ENCODE measurements around the gene GALNT9.

The GALNT9 gene

GRCh38 chr12:132264086-132265010 lies 65.0 kb downstream of the GALNT9 start:
- no peaks in the 10 kb centered on the region for H3K4me1 ChIP-seq (ENCODE audit: insufficient read depth, low read length)
- no peaks in the 10 kb centered on the region for H3K36me3 ChIP-seq (ENCODE audit: insufficient read depth, low read length)
- H3K27me3 ChIP-seq (ENCODE audit: insufficient read depth, low read length), result peaks cover 25% of the 10 kb centered on the region
- H3K4me3 ChIP-seq (ENCODE audit: low read length), result no peak overlapping the region
- H2AFZ ChIP-seq (ENCODE audit: low read depth, low read length), result no peak overlapping the region
- no peaks in the 10 kb centered on the region for H3K9me3 ChIP-seq (ENCODE audit: low read length)

- Histone ChIP-seq H3K27me3 (ENCODE audit: insufficient read depth, low read length) (peaks cover 24% of the 10 kb centered on the region), H3K4me1 (ENCODE audit: insufficient read depth, low read length) (no peaks in the 10 kb centered on the region), H3K9me3 (ENCODE audit: low read length) (no peaks in the 10 kb centered on the region), H3K4me3 (ENCODE audit: low read length) (no peak overlapping the region), H2AFZ (ENCODE audit: low read depth, low read length) (no peak overlapping the region), H3K36me3 (ENCODE audit: insufficient read depth, low read length) (no peaks in the 10 kb centered on the region)
These were observed 65.8 kb downstream of the GALNT9 start for GRCh38 chr12:132263451-132264049.

DNA sequence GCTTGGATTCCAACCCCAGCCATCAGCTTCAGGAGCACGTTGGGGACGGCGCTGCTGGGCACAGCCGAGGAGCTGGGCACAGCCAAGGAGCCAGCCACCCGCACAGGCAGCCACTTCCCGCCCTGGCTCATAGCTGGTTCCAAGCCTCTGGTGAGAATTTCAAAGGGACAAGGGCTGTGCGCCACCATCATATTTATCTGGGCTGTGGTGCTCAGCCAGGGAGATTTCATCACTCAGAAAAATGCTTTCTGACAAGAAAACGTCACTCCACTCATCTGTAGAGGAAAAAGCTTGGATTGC lies 66.4 kb downstream of the GALNT9 start:
- Histone ChIP-seq H3K27me3 (ENCODE audit: insufficient read depth, low read length) (peaks cover 24% of the 10 kb centered on the region), H3K36me3 (ENCODE audit: insufficient read depth, low read length) (no peaks in the 10 kb centered on the region), H3K9me3 (ENCODE audit: low read length) (no peaks in the 10 kb centered on the region), H3K4me3 (ENCODE audit: low read length) (no peak overlapping the region), H3K4me1 (ENCODE audit: insufficient read depth, low read length) (no peaks in the 10 kb centered on the region), H2AFZ (ENCODE audit: low read depth, low read length) (no peak overlapping the region)

DNA sequence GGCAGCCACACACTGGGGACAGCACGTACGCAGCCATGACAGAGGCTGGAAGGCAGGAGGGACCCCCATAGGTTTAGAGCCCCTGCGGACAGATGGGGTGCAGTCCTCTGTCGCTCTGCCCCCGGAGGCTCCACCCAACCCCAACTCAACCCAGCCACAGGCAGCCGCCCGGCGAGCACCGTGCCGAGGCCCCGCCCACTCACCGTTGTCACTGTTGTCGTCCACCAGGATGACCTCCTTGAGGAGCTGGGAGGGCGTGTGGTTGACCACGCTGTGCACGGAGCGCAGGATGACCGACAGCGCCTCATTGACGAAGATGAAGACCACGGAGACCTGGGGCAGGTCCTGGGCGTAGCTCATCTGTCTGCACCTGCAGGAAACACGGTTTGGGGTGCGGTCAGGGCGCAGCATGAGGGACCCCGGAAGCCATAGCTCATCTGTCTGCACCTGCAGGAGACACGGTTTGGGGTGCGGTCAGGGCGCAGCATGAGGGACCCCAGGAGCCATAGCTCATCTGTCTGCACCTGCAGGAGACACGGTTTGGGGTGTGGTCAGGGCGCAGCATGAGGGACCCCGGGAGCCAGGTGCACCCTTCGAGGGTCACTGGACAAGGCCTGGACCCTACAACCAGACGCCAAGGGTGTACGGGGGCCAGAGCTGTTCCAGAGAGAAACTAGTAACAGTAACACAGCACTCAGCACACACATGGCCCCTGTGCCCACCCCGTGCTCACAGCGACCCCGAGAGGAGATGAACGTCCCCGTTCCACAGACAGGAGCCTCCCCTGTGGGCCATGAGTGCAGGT lies 66.9 kb downstream of the GALNT9 start:
- Histone ChIP-seq H3K4me3 (ENCODE audit: low read length) (no peak overlapping the region), H3K9me3 (ENCODE audit: low read length) (no peaks in the 10 kb centered on the region), H3K27me3 (ENCODE audit: insufficient read depth, low read length) (peaks cover 24% of the 10 kb centered on the region), H3K4me1 (ENCODE audit: insufficient read depth, low read length) (no peaks in the 10 kb centered on the region), H2AFZ (ENCODE audit: low read depth, low read length) (no peak overlapping the region), H3K36me3 (ENCODE audit: insufficient read depth, low read length) (no peaks in the 10 kb centered on the region)

GRCh38 chr12:132261328-132262138 lies 67.9 kb downstream of the GALNT9 start:
- H3K27me3 ChIP-seq (ENCODE audit: insufficient read depth, low read length), result peaks cover 20% of the 10 kb centered on the region

DNA sequence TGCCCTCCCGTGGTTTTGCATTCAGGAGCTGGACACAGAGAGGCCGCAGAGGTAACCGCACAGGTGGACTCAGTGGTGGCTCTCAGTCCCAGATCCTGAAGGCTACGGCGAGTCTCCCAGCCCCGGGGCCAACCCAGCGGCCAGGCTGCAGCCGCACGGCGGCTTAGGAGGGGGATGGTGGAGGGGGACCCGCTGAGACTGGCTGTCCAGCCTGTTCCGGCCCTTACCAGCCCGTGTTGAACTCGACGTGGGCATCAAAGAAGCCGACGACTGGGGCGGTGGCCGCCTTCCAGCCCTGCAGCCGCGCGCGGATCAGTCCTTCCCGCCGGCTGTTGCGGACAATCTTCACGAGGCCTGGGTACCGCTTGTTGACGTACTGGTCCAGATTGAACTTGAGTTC lies 68.7 kb downstream of the GALNT9 start:
- no peaks in the 10 kb centered on the region for H3K36me3 ChIP-seq (ENCODE audit: insufficient read depth, low read length)
- no peak overlapping the region for H3K4me3 ChIP-seq (ENCODE audit: low read length)
- peaks cover 17% of the 10 kb centered on the region for H3K27me3 ChIP-seq (ENCODE audit: insufficient read depth, low read length)
- H2AFZ ChIP-seq (ENCODE audit: low read depth, low read length), result no peak overlapping the region
- H3K9me3 ChIP-seq (ENCODE audit: low read length), result no peaks in the 10 kb centered on the region
- no peaks in the 10 kb centered on the region for H3K4me1 ChIP-seq (ENCODE audit: insufficient read depth, low read length)

More at GRCh38 chr12:132261328-132262138, 67.9 kb downstream of the GALNT9 start:
- Histone ChIP-seq H3K4me3 (ENCODE audit: low read length) (no peak overlapping the region), H3K4me1 (ENCODE audit: insufficient read depth, low read length) (no peaks in the 10 kb centered on the region), H3K9me3 (ENCODE audit: low read length) (no peaks in the 10 kb centered on the region), H3K36me3 (ENCODE audit: insufficient read depth, low read length) (no peaks in the 10 kb centered on the region), H2AFZ (ENCODE audit: low read depth, low read length) (no peak overlapping the region)

- Histone ChIP-seq H3K27me3 (ENCODE audit: insufficient read depth, low read length) (peaks cover 23% of the 10 kb centered on the region), H3K4me1 (ENCODE audit: insufficient read depth, low read length) (no peaks in the 10 kb centered on the region), H3K9me3 (ENCODE audit: low read length) (no peaks in the 10 kb centered on the region), H2AFZ (ENCODE audit: low read depth, low read length) (no peak overlapping the region), H3K4me3 (ENCODE audit: low read length) (no peak overlapping the region), H3K36me3 (ENCODE audit: insufficient read depth, low read length) (no peaks in the 10 kb centered on the region)
These were observed 69.3 kb downstream of the GALNT9 start for GRCh38 chr12:132259872-132260695.

- Histone ChIP-seq H3K4me1 (ENCODE audit: insufficient read depth, low read length) (no peaks in the 10 kb centered on the region), H3K27me3 (ENCODE audit: insufficient read depth, low read length) (peaks cover 26% of the 10 kb centered on the region)
These were observed 70.0 kb downstream of the GALNT9 start for GRCh38 chr12:132259364-132259871.

GRCh38 chr12:132258543-132258942 lies 70.8 kb downstream of the GALNT9 start:
- no peaks in the 10 kb centered on the region for H3K4me1 ChIP-seq (ENCODE audit: insufficient read depth, low read length)
- no peaks in the 10 kb centered on the region for H3K36me3 ChIP-seq (ENCODE audit: insufficient read depth, low read length)
- no peak overlapping the region for H3K4me3 ChIP-seq (ENCODE audit: low read length)
- H2AFZ ChIP-seq (ENCODE audit: low read depth, low read length), result no peak overlapping the region
- H3K9me3 ChIP-seq (ENCODE audit: low read length), result no peaks in the 10 kb centered on the region
- peaks cover 27% of the 10 kb centered on the region for H3K27me3 ChIP-seq (ENCODE audit: insufficient read depth, low read length)

More at GRCh38 chr12:132259364-132259871, 70.0 kb downstream of the GALNT9 start:
- Histone ChIP-seq H2AFZ (ENCODE audit: low read depth, low read length) (no peak overlapping the region), H3K4me3 (ENCODE audit: low read length) (no peak overlapping the region), H3K36me3 (ENCODE audit: insufficient read depth, low read length) (no peaks in the 10 kb centered on the region), H3K9me3 (ENCODE audit: low read length) (no peaks in the 10 kb centered on the region)

- Histone ChIP-seq H2AFZ (ENCODE audit: low read depth, low read length) (no peak overlapping the region), H3K4me1 (ENCODE audit: insufficient read depth, low read length) (no peaks in the 10 kb centered on the region), H3K36me3 (ENCODE audit: insufficient read depth, low read length) (no peaks in the 10 kb centered on the region), H3K27me3 (ENCODE audit: insufficient read depth, low read length) (peaks cover 27% of the 10 kb centered on the region), H3K9me3 (ENCODE audit: low read length) (no peaks in the 10 kb centered on the region), H3K4me3 (ENCODE audit: low read length) (no peak overlapping the region)
These were observed 71.4 kb downstream of the GALNT9 start for GRCh38 chr12:132257955-132258490.

- Histone ChIP-seq H3K36me3 (ENCODE audit: insufficient read depth, low read length) (no peaks in the 10 kb centered on the region), H3K9me3 (ENCODE audit: low read length) (no peaks in the 10 kb centered on the region), H2AFZ (ENCODE audit: low read depth, low read length) (no peak overlapping the region), H3K4me1 (ENCODE audit: insufficient read depth, low read length) (no peaks in the 10 kb centered on the region), H3K27me3 (ENCODE audit: insufficient read depth, low read length) (peaks cover 27% of the 10 kb centered on the region), H3K4me3 (ENCODE audit: low read length) (no peak overlapping the region)
These were observed 72.0 kb downstream of the GALNT9 start for GRCh38 chr12:132257206-132257954.

Measured in neuron (in vitro differentiated cells).